Astrocyte of the spinal cord (primary cell): ENCODE data around the gene SGMS2.
A peak's percentile ranks its signal among the peaks of the same experiment; 100 is the strongest.
"Not testable (repeated sequence)": the region's sequence is repeated elsewhere in the genome, so short reads cannot be mapped to it uniquely, and the experiment has no call there.

Experiments
- DNase-seq: peaks from one replicate; pipeline ENCODE4 v3.0.0; 2011; ENCODE audit warnings: low read depth, low spot score
- H3K4me3 ChIP-seq: 2 replicates; pipeline ENCODE4 v1.5.1; 2011; ENCODE audit warnings: low read depth, mild to moderate bottlenecking, low read length, moderate library complexity
- in situ Hi-C: cut with HindIII; loops from 2 replicates; pipeline ENCODE4 v1.10.0; 2017; ENCODE audit warnings: low sequenced_read_pairs
- TF ChIP-seq, protein P1 (sequence below): IDR thresholded peaks from 2 replicates; pipeline ENCODE4 v1.5.1; 2012; ENCODE audit warnings: low read depth, mild to moderate bottlenecking, low read length, inconsistent platforms

SGMS2 gene

DNA sequence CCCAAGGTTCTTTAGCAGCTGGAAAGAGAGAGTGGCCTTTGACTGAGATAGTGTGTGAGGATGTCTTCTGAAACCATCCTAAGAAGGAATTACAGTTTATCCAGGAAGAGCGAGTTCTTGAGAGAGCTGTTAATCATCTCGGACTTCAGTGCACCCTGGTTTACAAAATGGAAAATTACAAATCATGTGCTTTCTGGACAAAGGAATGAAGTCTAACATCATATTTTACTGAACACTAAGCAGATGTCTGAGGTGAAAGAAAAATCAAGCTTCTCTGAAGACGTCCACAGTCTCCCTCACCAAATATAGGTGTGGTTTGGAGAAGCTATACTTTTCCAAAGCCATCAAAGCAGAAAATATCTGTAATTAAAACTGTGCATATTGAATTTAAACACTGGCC, 75.8 kb downstream of the SGMS2 start:
- no peak for DNase-seq
- TF ChIP-seq, protein P1, sequence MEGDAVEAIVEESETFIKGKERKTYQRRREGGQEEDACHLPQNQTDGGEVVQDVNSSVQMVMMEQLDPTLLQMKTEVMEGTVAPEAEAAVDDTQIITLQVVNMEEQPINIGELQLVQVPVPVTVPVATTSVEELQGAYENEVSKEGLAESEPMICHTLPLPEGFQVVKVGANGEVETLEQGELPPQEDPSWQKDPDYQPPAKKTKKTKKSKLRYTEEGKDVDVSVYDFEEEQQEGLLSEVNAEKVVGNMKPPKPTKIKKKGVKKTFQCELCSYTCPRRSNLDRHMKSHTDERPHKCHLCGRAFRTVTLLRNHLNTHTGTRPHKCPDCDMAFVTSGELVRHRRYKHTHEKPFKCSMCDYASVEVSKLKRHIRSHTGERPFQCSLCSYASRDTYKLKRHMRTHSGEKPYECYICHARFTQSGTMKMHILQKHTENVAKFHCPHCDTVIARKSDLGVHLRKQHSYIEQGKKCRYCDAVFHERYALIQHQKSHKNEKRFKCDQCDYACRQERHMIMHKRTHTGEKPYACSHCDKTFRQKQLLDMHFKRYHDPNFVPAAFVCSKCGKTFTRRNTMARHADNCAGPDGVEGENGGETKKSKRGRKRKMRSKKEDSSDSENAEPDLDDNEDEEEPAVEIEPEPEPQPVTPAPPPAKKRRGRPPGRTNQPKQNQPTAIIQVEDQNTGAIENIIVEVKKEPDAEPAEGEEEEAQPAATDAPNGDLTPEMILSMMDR: no peak
- H3K4me3 ChIP-seq: no peak overlapping the region
- in situ Hi-C loops: no loop called here

DNA sequence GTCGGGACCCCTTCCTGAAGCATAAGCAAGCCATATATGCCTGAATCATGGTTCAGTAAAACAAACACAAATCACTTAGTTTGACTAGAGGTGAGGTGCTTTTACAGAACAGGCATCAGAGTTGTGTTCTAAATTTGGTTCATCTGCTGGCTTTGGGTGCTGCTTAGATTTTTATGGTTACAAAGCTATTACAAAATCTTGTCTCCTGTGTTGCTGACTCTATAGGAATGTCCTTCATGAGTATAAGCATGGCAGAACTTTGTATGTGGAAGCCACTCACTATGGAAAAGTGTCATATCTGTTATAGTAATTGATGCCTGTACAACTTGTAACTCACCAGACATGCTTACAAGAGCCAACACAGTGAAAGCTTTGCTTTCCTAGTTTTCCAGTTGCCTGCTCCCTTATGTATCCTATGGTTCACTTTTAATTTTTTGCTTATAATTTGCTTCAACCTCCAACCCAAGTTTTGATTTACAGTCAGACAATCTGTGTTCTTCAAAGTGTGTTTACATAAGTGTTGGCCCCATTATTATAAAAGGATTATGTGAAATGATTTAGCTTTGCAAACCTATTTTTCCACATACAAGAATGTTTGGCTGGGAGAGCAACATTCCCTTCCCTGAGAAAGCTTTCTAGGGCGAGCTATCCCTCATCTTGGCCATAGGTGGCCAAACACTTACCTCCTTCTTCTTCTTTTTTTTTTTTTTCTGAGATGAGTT, 76.6 kb downstream of the SGMS2 start:
- in situ Hi-C loops: no loop called here
- no peak overlapping the region for H3K4me3 ChIP-seq
- no peak for DNase-seq
- TF ChIP-seq, protein P1: no peak

DNA sequence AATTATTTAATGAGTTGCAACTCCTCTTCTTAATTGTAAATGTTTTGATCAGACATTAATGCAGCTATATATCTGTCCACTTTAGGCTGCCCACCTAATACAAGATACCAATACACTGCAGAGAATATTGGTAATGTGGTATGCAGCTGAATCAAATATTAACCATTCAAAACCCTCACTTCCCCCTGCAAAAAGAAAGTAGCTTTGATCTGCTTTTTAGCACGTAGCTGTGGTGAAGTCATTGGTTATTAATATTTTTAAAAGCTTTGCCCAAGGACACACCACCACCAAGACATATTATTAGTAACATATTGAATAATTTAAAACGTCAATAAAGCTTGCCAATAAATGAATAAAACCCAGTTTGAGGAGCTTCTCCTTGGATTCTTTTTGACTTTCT, 78.0 kb downstream of the SGMS2 start:
- DNase-seq: no peak
- in situ Hi-C loops: no loop called here
- H3K4me3 ChIP-seq: no peak overlapping the region
- TF ChIP-seq, protein P1: no peak

DNA sequence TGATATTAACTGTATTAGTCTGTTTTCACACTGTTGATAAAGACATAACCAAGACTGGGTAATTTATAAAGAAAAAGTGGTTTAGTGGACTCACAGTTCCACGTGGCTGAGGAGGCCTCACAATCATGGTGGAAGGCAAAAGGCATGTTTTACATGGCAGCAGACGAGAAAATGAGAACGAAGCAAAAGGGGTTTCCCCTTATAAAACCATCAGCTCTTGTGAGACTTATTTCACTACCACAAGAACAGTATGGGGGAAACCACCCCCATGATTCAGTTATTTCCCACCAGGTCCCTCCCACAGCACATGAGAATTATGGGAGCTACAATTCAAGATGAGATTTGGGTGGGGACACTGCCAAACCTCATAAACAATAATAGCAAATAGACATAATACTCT, 80.3 kb downstream of the SGMS2 start:
- H3K4me3 ChIP-seq, in situ Hi-C loops, DNase-seq: not testable (repeated sequence)

DNA sequence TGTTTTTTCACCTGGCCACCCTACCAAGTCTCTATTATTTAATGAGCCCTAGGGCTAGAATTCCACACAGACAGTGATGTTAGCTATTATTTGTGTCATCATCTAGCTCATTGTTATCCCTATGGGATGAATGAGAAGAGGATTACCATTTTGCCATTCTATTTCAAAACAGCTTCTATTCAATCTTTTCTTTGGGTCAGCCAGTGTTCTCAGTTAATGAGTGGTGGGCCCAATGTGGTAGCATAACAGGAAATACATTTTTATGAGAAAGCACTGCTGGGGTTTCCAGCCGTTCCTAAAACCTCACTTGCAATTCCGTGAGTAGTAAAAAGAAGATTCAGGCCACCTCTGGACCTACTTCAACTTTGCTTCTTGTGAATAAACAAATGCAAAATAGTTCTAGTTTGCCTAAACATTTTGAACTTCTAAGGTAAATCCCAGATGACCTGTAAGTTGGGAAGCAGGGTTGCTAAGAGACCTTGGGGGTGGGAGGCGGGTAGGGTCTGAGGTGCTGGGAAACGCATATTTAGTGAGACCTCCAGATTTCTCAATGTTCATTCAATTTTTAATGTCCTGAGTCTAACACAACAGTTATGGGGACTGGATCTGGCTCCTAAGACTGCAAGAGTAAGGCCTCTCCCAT, 81.8 kb downstream of the SGMS2 start:
- H3K4me3 ChIP-seq: no peak overlapping the region
- TF ChIP-seq, protein P1: no peak
- in situ Hi-C loops: no loop called here
- DNase-seq: no peak

DNA sequence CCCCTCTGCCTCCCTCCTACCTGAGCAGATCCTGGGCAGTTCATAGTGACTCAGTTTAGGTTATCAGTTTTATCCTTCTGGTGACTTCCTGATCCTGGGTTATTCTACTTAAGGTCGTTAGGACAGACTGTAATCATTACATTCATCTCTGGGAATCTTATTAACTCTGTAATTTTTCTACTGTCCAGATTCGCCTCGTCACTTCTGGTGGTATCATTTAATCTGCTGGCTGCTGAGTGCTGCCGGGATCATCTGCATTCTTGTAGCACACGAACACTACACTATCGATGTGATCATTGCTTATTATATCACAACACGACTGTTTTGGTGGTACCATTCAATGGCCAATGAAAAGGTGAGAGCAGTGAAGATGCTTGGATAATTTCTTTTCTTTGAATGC, 83.6 kb downstream of the SGMS2 start:
- in situ Hi-C loops: no loop called here
- no peak for DNase-seq
- no peak overlapping the region for H3K4me3 ChIP-seq
- TF ChIP-seq, protein P1: no peak

DNA sequence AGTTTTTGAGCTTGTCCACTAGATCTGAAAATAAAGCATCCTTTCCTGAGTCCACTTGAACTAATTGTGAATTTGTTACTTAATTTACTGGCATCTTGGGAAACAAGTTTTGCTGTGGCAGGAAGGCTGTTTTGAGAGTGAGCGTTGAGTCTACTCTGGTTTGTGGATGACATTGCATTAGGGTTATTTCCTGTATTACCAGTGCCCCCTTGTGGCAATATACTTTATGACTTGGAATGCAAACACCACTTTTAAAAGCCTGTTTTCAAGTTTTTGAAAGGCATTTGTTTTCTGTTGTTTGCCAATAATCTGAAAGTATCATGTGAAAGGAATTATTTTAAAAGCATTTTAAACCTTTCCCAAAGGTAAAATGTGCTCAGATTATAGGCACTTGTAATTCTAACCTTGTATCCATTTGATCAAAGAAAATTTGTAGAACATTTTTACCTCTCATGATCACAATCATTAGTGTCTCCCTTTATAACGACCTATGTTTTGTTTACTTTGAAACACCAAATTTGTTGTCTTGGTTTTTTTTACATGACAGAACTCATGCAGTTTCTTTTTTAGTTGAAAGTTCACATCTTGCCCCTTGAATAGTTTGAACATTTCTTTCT, 88.7 kb downstream of the SGMS2 start:
- H3K4me3 ChIP-seq: no peak overlapping the region
- DNase-seq: peak; percentile 70
- TF ChIP-seq, protein P1: peak; percentile 58
- in situ Hi-C loops: no loop called here
